IMR-90 (cell line): ENCODE results near the gene CNKSR3. TPM values are rescaled to one million over a fixed set of nuclear protein-coding genes. Genes with fewer than 3 reads are reported as not detected.

Source experiments
- ATAC-seq: fragments of 200-7000 bp; cut with Tn5 transposase; 2 replicates; pipeline ENCODE4 v1.9.1; 2020; ENCODE audit warnings: low read depth, mild to moderate bottlenecking, moderate library complexity
- BruUV-seq: library from RNA; stranded (reverse); fragments of 400-500 nt; replicated peaks from 2 replicates; lab custom pipeline; 2021; lab: Mats Ljungman, UMichigan
- CTCF ChIA-PET: fragments of 300-600 bp; formaldehyde crosslinking; extraction: SDS; loops from one replicate; lab custom pipeline; 2021; ENCODE audit warnings: antibody characterized with exemption; lab: Yijun Ruan, JAX
- POLR2A ChIA-PET: fragments of 300-600 bp; sonication (Branson Sonifier 250); formaldehyde crosslinking; loops from one replicate; lab custom pipeline; 2022; ENCODE audit warnings: antibody characterized with exemption; ENCODE audit not compliant: unreplicated experiment; lab: Charles Lee
- DNase-seq: peaks from one replicate; pipeline ENCODE4 v3.0.0; 2013
- H2AFZ ChIP-seq: replicated peaks from 2 replicates; pipeline ENCODE3; 2013; ENCODE audit warnings: low read length, mild to moderate bottlenecking; ENCODE audit not compliant: poor library complexity
- H2AK5ac ChIP-seq: 2 replicates; pipeline ENCODE4 v1.6.1; 2013; ENCODE audit warnings: low read depth, low read length, inconsistent platforms
- H2AK9ac ChIP-seq: replicated peaks from 2 replicates; pipeline ENCODE3; 2013; ENCODE audit warnings: mild to moderate bottlenecking, low read depth, low read length, moderate library complexity; ENCODE audit not compliant: poor library complexity
- H2BK120ac ChIP-seq: 2 replicates; pipeline ENCODE4 v1.6.1; 2013; ENCODE audit warnings: low read depth, low read length, inconsistent platforms
- H2BK15ac ChIP-seq: 3 replicates; pipeline ENCODE4 v1.6.1; 2013; ENCODE audit warnings: low read depth, low read length, inconsistent platforms
- H2BK20ac ChIP-seq: 2 replicates; pipeline ENCODE4 v1.6.1; 2013; ENCODE audit warnings: low read depth, mild to moderate bottlenecking, inconsistent platforms, low read length, moderate library complexity
- H2BK5ac ChIP-seq: 2 replicates; pipeline ENCODE4 v1.6.1; 2013; ENCODE audit warnings: mild to moderate bottlenecking, low read depth, low read length, inconsistent platforms; ENCODE audit not compliant: poor library complexity, severe bottlenecking
- H3K14ac ChIP-seq: replicated peaks from 2 replicates; pipeline ENCODE4 v1.6.1; 2013; ENCODE audit warnings: low read depth, low read length, inconsistent platforms
- H3K18ac ChIP-seq: 2 replicates; pipeline ENCODE4 v1.6.1; 2013; ENCODE audit warnings: low read depth, low read length, control low read depth
- H3K23ac ChIP-seq: 2 replicates; pipeline ENCODE4 v1.6.1; 2013; ENCODE audit warnings: low read depth, low read length, inconsistent platforms
- H3K27ac ChIP-seq: 2 replicates; pipeline ENCODE4 v1.5.1; 2013; ENCODE audit warnings: mild to moderate bottlenecking, control low read depth, low read length; ENCODE audit not compliant: insufficient read depth
- H3K27me3 ChIP-seq: 2 replicates; pipeline ENCODE4 v1.6.1; 2013; ENCODE audit warnings: low read length; ENCODE audit not compliant: control insufficient read depth, insufficient read depth
- H3K36me3 ChIP-seq: 2 replicates; pipeline ENCODE4 v1.6.1; 2013; ENCODE audit warnings: low read length, mixed read lengths; ENCODE audit not compliant: control insufficient read depth, insufficient read depth
- H3K4ac ChIP-seq: 2 replicates; pipeline ENCODE4 v1.6.1; 2013; ENCODE audit warnings: low read depth, low read length, inconsistent platforms
- H3K4me1 ChIP-seq: 2 replicates; pipeline ENCODE4 v1.6.1; 2013; ENCODE audit warnings: low read length, mixed read lengths; ENCODE audit not compliant: control insufficient read depth, insufficient read depth
- H3K4me2 ChIP-seq: 2 replicates; pipeline ENCODE4 v1.6.1; 2013; ENCODE audit warnings: low read depth, mild to moderate bottlenecking, control low read depth, low read length, moderate library complexity
- H3K4me3 ChIP-seq: 2 replicates; pipeline ENCODE4 v1.5.1; 2013; ENCODE audit warnings: low read depth, mild to moderate bottlenecking, control low read depth, low read length, moderate library complexity; ENCODE audit not compliant: insufficient read depth
- H3K56ac ChIP-seq: 2 replicates; pipeline ENCODE4 v1.6.1; 2013; ENCODE audit warnings: low read length, inconsistent platforms; ENCODE audit not compliant: insufficient read depth; ENCODE audit errors: extremely low read depth
- H3K79me1 ChIP-seq, 2 experiments: 2 replicates each; pipeline ENCODE4 v1.6.1; 2013; ENCODE audit warnings: low read length in 2 of 2, inconsistent platforms in 1 of 2, low read depth in 1 of 2
- H3K9ac ChIP-seq: 2 replicates; pipeline ENCODE4 v1.6.1; 2013; ENCODE audit warnings: low read depth, low read length, control low read depth
- H3K9me1 ChIP-seq: 2 replicates; pipeline ENCODE4 v1.6.1; 2013; ENCODE audit warnings: low read length, inconsistent platforms; ENCODE audit not compliant: insufficient read depth
- H3K9me3 ChIP-seq: 2 replicates; pipeline ENCODE4 v1.6.1; 2013; ENCODE audit warnings: low read length; ENCODE audit not compliant: control insufficient read depth, insufficient read depth
- H4K20me1 ChIP-seq: 2 replicates; pipeline ENCODE4 v1.6.1; 2013; ENCODE audit warnings: low read length, inconsistent platforms; ENCODE audit not compliant: insufficient read depth
- H4K5ac ChIP-seq: 2 replicates; pipeline ENCODE4 v1.6.1; 2013; ENCODE audit warnings: mild to moderate bottlenecking, low read depth, low read length, control low read depth
- H4K8ac ChIP-seq, 2 experiments: 2 replicates each; pipeline ENCODE4 v1.6.1; 2013; ENCODE audit warnings: low read depth in 2 of 2, low read length in 2 of 2, control low read depth in 1 of 2, inconsistent platforms in 1 of 2
- H4K91ac ChIP-seq: 2 replicates; pipeline ENCODE4 v1.6.1; 2013; ENCODE audit warnings: low read depth, low read length, inconsistent platforms; ENCODE audit not compliant: insufficient read depth
- BHLHE40 ChIP-seq: fragments of 150-350 bp; IDR thresholded peaks from 2 replicates; pipeline ENCODE4 v1.6.1; 2016; ENCODE audit warnings: mild to moderate bottlenecking, low read depth, low read length
- CEBPB ChIP-seq: IDR thresholded peaks from 2 replicates; pipeline ENCODE4 v1.6.1; 2012; ENCODE audit warnings: low read depth, low read length, improper control_type of control experiment
- CHD1 ChIP-seq: IDR thresholded peaks from 2 replicates; pipeline ENCODE4 v1.6.1; 2012; ENCODE audit warnings: low read depth, low read length, improper control_type of control experiment
- CTCF ChIP-seq: conservative IDR thresholded peaks from 2 replicates; pipeline ENCODE4 v1.5.1; 2012; ENCODE audit warnings: mild to moderate bottlenecking, low read depth, low read length, improper control_type of control experiment
- ELK1 ChIP-seq: fragments of 150-350 bp; IDR thresholded peaks from 2 replicates; pipeline ENCODE4 v1.6.1; 2016; ENCODE audit warnings: low read depth, mild to moderate bottlenecking, low read length, moderate library complexity, borderline replicate concordance
- FOS ChIP-seq: fragments of 150-350 bp; IDR thresholded peaks from 2 replicates; pipeline ENCODE4 v1.6.1; 2016; ENCODE audit warnings: low read depth, low read length
- MAFK ChIP-seq: IDR thresholded peaks from 2 replicates; pipeline ENCODE4 v1.6.1; 2012; ENCODE audit warnings: low read depth, low read length, improper control_type of control experiment
- MAZ ChIP-seq: IDR thresholded peaks from 2 replicates; pipeline ENCODE4 v1.6.1; 2012; ENCODE audit warnings: low read depth, mild to moderate bottlenecking, low read length, improper control_type of control experiment, moderate library complexity, borderline replicate concordance
- MXI1 ChIP-seq: IDR thresholded peaks from 2 replicates; pipeline ENCODE4 v1.6.1; 2012; ENCODE audit warnings: low read depth, mild to moderate bottlenecking, low read length, moderate library complexity, borderline replicate concordance
- NFE2L2 ChIP-seq: fragments of 150-350 bp; IDR thresholded peaks from 2 replicates; pipeline ENCODE4 v1.6.1; 2016; ENCODE audit warnings: low read depth, mild to moderate bottlenecking, low read length
- POLR2A ChIP-seq: IDR thresholded peaks from 2 replicates; pipeline ENCODE4 v1.6.1; 2012; ENCODE audit warnings: mild to moderate bottlenecking, low read depth, low read length
- RAD21 ChIP-seq: IDR thresholded peaks from 2 replicates; pipeline ENCODE4 v1.6.1; 2012; ENCODE audit warnings: low read length, improper control_type of control experiment
- RCOR1 ChIP-seq: IDR thresholded peaks from 2 replicates; pipeline ENCODE4 v1.6.1; 2012; ENCODE audit warnings: mild to moderate bottlenecking, low read length, improper control_type of control experiment; ENCODE audit not compliant: insufficient replicate concordance
- RFX5 ChIP-seq: IDR thresholded peaks from 2 replicates; pipeline ENCODE4 v1.8.0; 2012; ENCODE audit warnings: low read depth, mild to moderate bottlenecking, low read length, moderate library complexity
- SMC3 ChIP-seq: fragments of 150-350 bp; IDR thresholded peaks from 2 replicates; pipeline ENCODE4 v1.6.1; 2016; ENCODE audit warnings: low read depth, mild to moderate bottlenecking, antibody characterized with exemption, low read length, moderate library complexity
- USF2 ChIP-seq: fragments of 150-350 bp; IDR thresholded peaks from 2 replicates; pipeline ENCODE4 v1.6.1; 2017; ENCODE audit warnings: mild to moderate bottlenecking, antibody characterized with exemption, low read length, low read depth
- WGBS, 2 experiments: methylation state at CpG; one replicate each; pipeline versions ENCODE4 v1.1.5 to v1.1.7; 2013; ENCODE audit warnings: missing lambda C conversion rate in 2 of 2; ENCODE audit not compliant: insufficient read length in 1 of 2; ENCODE audit errors: extremely low coverage in 2 of 2; 5-methylcytosine and 5-hydroxymethylcytosine counted together
- dilution Hi-C: fragments of 300-500 bp; cut with HindIII; formaldehyde crosslinking; loops from one replicate; pipeline ENCODE4 v1.14.3; 2018; ENCODE audit warnings: low sequenced_read_pairs; ENCODE audit not compliant: unreplicated experiment
- in situ Hi-C: fragments of 300-500 bp; cut with MboI; formaldehyde crosslinking; loops from 3 replicates; pipeline ENCODE4 v1.14.3; 2019; ENCODE audit warnings: low sequenced_read_pairs, inconsistent platforms, mixed read lengths
- intact Hi-C: fragments of 100-400 bp; cut with micrococcal nuclease; formaldehyde crosslinking; loops from 2 replicates; pipeline ENCODE4 v1.10.0; 2022
- polyA plus RNA-seq, 3 experiments: library from polyadenylated mRNA; depleted of rRNA; stranded (reverse); fragments of >200 nt; gene quantifications; 2 replicates each; pipeline ENCODE4 v1.2.3, GENCODE V29; 2012; ENCODE audit warnings: low replicate concordance in 1 of 3
- total RNA-seq: library from RNA; depleted of rRNA; stranded (reverse); fragments of >200 nt; gene quantifications from 2 replicates; pipeline ENCODE4 v1.2.3, GENCODE V29; 2012

CNKSR3 gene
- total and polyA plus RNA-seq, 2 of the 4 experiments (the other 2 are of a cell fraction) = 6.7 to 15.8 TPM

GRCh38 chr6:154359679-154360078 is 150.8 kb downstream of the CNKSR3 start:
- Histone ChIP-seq H3K4me2 (no peak overlapping the region), H3K56ac (no peak overlapping the region), H3K18ac (no peak overlapping the region), H2AK5ac (no peak overlapping the region), H4K8ac (no peak overlapping the region), H2BK20ac (no peak overlapping the region), H3K4me1 (peaks cover 2% of the 10 kb centered on the region), H2BK15ac (no peak overlapping the region), H4K5ac (no peak overlapping the region), H3K36me3 (no peaks in the 10 kb centered on the region), H2BK5ac (no peak overlapping the region), H3K27ac (no peak overlapping the region), H3K4me3 (no peak overlapping the region), H2AK9ac (no peak overlapping the region), H2AFZ (no peak overlapping the region), H3K9ac (no peak overlapping the region), H4K20me1 (no peaks in the 10 kb centered on the region), H4K91ac (no peak overlapping the region), H3K14ac (no peak overlapping the region), H3K9me3 (no peaks in the 10 kb centered on the region), H3K23ac (no peak overlapping the region), H2BK120ac (no peak overlapping the region), H3K9me1 (no peaks in the 10 kb centered on the region), H3K4ac (no peak overlapping the region), H3K79me1 (no peaks in the 10 kb centered on the region), H3K27me3 (no peaks in the 10 kb centered on the region)
- no TSS peak for BruUV-seq
- dilution Hi-C loops (loop anchor here (25.0 kb wide), 1 partner anchor 197 kb away; no protein-coding TSS in a partner anchor), intact Hi-C loops (no loop called here), in situ Hi-C loops (no loop called here)
- no peak for TF ChIP-seq ELK1
- TF ChIP-seq RFX5 = no peak
- TF ChIP-seq BHLHE40 = no peak
- no peak for TF ChIP-seq CHD1
- no peak for TF ChIP-seq CTCF
- TF ChIP-seq MAZ = no peak
- no peak for TF ChIP-seq CEBPB
- TF ChIP-seq MXI1 = no peak
- TF ChIP-seq SMC3 = no peak
- no peak for TF ChIP-seq FOS
- TF ChIP-seq RAD21 = no peak
- no peak for TF ChIP-seq RCOR1
- TF ChIP-seq POLR2A = no peak
- no peak for TF ChIP-seq USF2
- no peak for TF ChIP-seq NFE2L2
- no peak for TF ChIP-seq MAFK
- DNase-seq (no peak), ATAC-seq (no peak)
- CTCF ChIA-PET = no interaction called here
- no CpG with 5 or more reads among the region's 4 CpGs for WGBS, 2 experiments
- POLR2A ChIA-PET = no interaction called here
